Erythroblast (primary cell): ENCODE data around the gene KRTAP5-10.

Source experiments
- GATA1 ChIP-seq: IDR thresholded peaks from 2 replicates; pipeline ENCODE4 v1.6.1; 2011; ENCODE audit warnings: low read depth, mild to moderate bottlenecking, control low read depth, low read length, moderate library complexity
- POLR2A ChIP-seq: IDR thresholded peaks from 2 replicates; pipeline ENCODE4 v1.6.1; 2011; ENCODE audit warnings: mild to moderate bottlenecking, low read length

DNA sequence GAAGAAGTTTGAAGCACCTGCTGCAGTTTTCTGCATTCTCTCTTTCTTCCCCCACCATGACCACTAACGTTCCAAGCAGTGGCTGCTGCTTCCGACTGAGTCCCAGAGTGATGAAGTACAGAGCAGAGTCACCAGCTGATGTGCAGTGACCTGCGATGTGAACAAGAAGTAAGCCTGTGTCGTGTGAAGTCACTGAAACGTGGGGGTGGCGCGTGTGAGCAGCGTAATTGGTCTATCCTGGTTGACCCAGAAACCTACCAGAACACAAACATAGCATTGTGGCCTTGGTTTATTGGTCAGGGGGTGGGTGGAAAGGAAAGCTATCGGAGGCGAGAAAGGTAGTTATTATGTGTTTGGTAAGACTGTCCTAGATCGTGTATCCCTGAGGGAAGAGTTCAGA is 34.8 kb upstream of the KRTAP5-10 start:
- TF ChIP-seq POLR2A (no peak), GATA1 (no peak)
